IMR-90 (cell line): ENCODE results near the gene TRAPPC3L. TPM values are rescaled to one million over a fixed set of nuclear protein-coding genes. Genes with fewer than 3 reads are reported as not detected.

Experiments used
- ATAC-seq: fragments of 200-7000 bp; cut with Tn5 transposase; 2 replicates; pipeline ENCODE4 v1.9.1; 2020; ENCODE audit warnings: low read depth, mild to moderate bottlenecking, moderate library complexity
- BruUV-seq: library from RNA; stranded (reverse); fragments of 400-500 nt; replicated peaks from 2 replicates; lab custom pipeline; 2021; lab: Mats Ljungman, UMichigan
- CTCF ChIA-PET: fragments of 300-600 bp; formaldehyde crosslinking; extraction: SDS; loops from one replicate; lab custom pipeline; 2021; ENCODE audit warnings: antibody characterized with exemption; lab: Yijun Ruan, JAX
- POLR2A ChIA-PET: fragments of 300-600 bp; sonication (Branson Sonifier 250); formaldehyde crosslinking; loops from one replicate; lab custom pipeline; 2022; ENCODE audit warnings: antibody characterized with exemption; ENCODE audit not compliant: unreplicated experiment; lab: Charles Lee
- DNase-seq: peaks from one replicate; pipeline ENCODE4 v3.0.0; 2013
- H2AFZ ChIP-seq: replicated peaks from 2 replicates; pipeline ENCODE3; 2013; ENCODE audit warnings: low read length, mild to moderate bottlenecking; ENCODE audit not compliant: poor library complexity
- H2AK5ac ChIP-seq: 2 replicates; pipeline ENCODE4 v1.6.1; 2013; ENCODE audit warnings: low read depth, low read length, inconsistent platforms
- H2AK9ac ChIP-seq: replicated peaks from 2 replicates; pipeline ENCODE3; 2013; ENCODE audit warnings: mild to moderate bottlenecking, low read depth, low read length, moderate library complexity; ENCODE audit not compliant: poor library complexity
- H2BK120ac ChIP-seq: 2 replicates; pipeline ENCODE4 v1.6.1; 2013; ENCODE audit warnings: low read depth, low read length, inconsistent platforms
- H2BK15ac ChIP-seq: 3 replicates; pipeline ENCODE4 v1.6.1; 2013; ENCODE audit warnings: low read depth, low read length, inconsistent platforms
- H2BK20ac ChIP-seq: 2 replicates; pipeline ENCODE4 v1.6.1; 2013; ENCODE audit warnings: low read depth, mild to moderate bottlenecking, inconsistent platforms, low read length, moderate library complexity
- H2BK5ac ChIP-seq: 2 replicates; pipeline ENCODE4 v1.6.1; 2013; ENCODE audit warnings: mild to moderate bottlenecking, low read depth, low read length, inconsistent platforms; ENCODE audit not compliant: poor library complexity, severe bottlenecking
- H3K14ac ChIP-seq: replicated peaks from 2 replicates; pipeline ENCODE4 v1.6.1; 2013; ENCODE audit warnings: low read depth, low read length, inconsistent platforms
- H3K18ac ChIP-seq: 2 replicates; pipeline ENCODE4 v1.6.1; 2013; ENCODE audit warnings: low read depth, low read length, control low read depth
- H3K23ac ChIP-seq: 2 replicates; pipeline ENCODE4 v1.6.1; 2013; ENCODE audit warnings: low read depth, low read length, inconsistent platforms
- H3K27ac ChIP-seq: 2 replicates; pipeline ENCODE4 v1.5.1; 2013; ENCODE audit warnings: mild to moderate bottlenecking, control low read depth, low read length; ENCODE audit not compliant: insufficient read depth
- H3K27me3 ChIP-seq: 2 replicates; pipeline ENCODE4 v1.6.1; 2013; ENCODE audit warnings: low read length; ENCODE audit not compliant: control insufficient read depth, insufficient read depth
- H3K36me3 ChIP-seq: 2 replicates; pipeline ENCODE4 v1.6.1; 2013; ENCODE audit warnings: low read length, mixed read lengths; ENCODE audit not compliant: control insufficient read depth, insufficient read depth
- H3K4ac ChIP-seq: 2 replicates; pipeline ENCODE4 v1.6.1; 2013; ENCODE audit warnings: low read depth, low read length, inconsistent platforms
- H3K4me1 ChIP-seq: 2 replicates; pipeline ENCODE4 v1.6.1; 2013; ENCODE audit warnings: low read length, mixed read lengths; ENCODE audit not compliant: control insufficient read depth, insufficient read depth
- H3K4me2 ChIP-seq: 2 replicates; pipeline ENCODE4 v1.6.1; 2013; ENCODE audit warnings: low read depth, mild to moderate bottlenecking, control low read depth, low read length, moderate library complexity
- H3K4me3 ChIP-seq: 2 replicates; pipeline ENCODE4 v1.5.1; 2013; ENCODE audit warnings: low read depth, mild to moderate bottlenecking, control low read depth, low read length, moderate library complexity; ENCODE audit not compliant: insufficient read depth
- H3K56ac ChIP-seq: 2 replicates; pipeline ENCODE4 v1.6.1; 2013; ENCODE audit warnings: low read length, inconsistent platforms; ENCODE audit not compliant: insufficient read depth; ENCODE audit errors: extremely low read depth
- H3K79me1 ChIP-seq, 2 experiments: 2 replicates each; pipeline ENCODE4 v1.6.1; 2013; ENCODE audit warnings: low read length in 2 of 2, inconsistent platforms in 1 of 2, low read depth in 1 of 2
- H3K9ac ChIP-seq: 2 replicates; pipeline ENCODE4 v1.6.1; 2013; ENCODE audit warnings: low read depth, low read length, control low read depth
- H3K9me1 ChIP-seq: 2 replicates; pipeline ENCODE4 v1.6.1; 2013; ENCODE audit warnings: low read length, inconsistent platforms; ENCODE audit not compliant: insufficient read depth
- H3K9me3 ChIP-seq: 2 replicates; pipeline ENCODE4 v1.6.1; 2013; ENCODE audit warnings: low read length; ENCODE audit not compliant: control insufficient read depth, insufficient read depth
- H4K20me1 ChIP-seq: 2 replicates; pipeline ENCODE4 v1.6.1; 2013; ENCODE audit warnings: low read length, inconsistent platforms; ENCODE audit not compliant: insufficient read depth
- H4K5ac ChIP-seq: 2 replicates; pipeline ENCODE4 v1.6.1; 2013; ENCODE audit warnings: mild to moderate bottlenecking, low read depth, low read length, control low read depth
- H4K8ac ChIP-seq, 2 experiments: 2 replicates each; pipeline ENCODE4 v1.6.1; 2013; ENCODE audit warnings: low read depth in 2 of 2, low read length in 2 of 2, control low read depth in 1 of 2, inconsistent platforms in 1 of 2
- H4K91ac ChIP-seq: 2 replicates; pipeline ENCODE4 v1.6.1; 2013; ENCODE audit warnings: low read depth, low read length, inconsistent platforms; ENCODE audit not compliant: insufficient read depth
- CEBPB ChIP-seq: IDR thresholded peaks from 2 replicates; pipeline ENCODE4 v1.6.1; 2012; ENCODE audit warnings: low read depth, low read length, improper control_type of control experiment
- FOS ChIP-seq: fragments of 150-350 bp; IDR thresholded peaks from 2 replicates; pipeline ENCODE4 v1.6.1; 2016; ENCODE audit warnings: low read depth, low read length
- MXI1 ChIP-seq: IDR thresholded peaks from 2 replicates; pipeline ENCODE4 v1.6.1; 2012; ENCODE audit warnings: low read depth, mild to moderate bottlenecking, low read length, moderate library complexity, borderline replicate concordance
- WGBS, 2 experiments: methylation state at CpG; one replicate each; pipeline versions ENCODE4 v1.1.5 to v1.1.7; 2013; ENCODE audit warnings: missing lambda C conversion rate in 2 of 2; ENCODE audit not compliant: insufficient read length in 1 of 2; ENCODE audit errors: extremely low coverage in 2 of 2; 5-methylcytosine and 5-hydroxymethylcytosine counted together
- dilution Hi-C: fragments of 300-500 bp; cut with HindIII; formaldehyde crosslinking; loops from one replicate; pipeline ENCODE4 v1.14.3; 2018; ENCODE audit warnings: low sequenced_read_pairs; ENCODE audit not compliant: unreplicated experiment
- in situ Hi-C: fragments of 300-500 bp; cut with MboI; formaldehyde crosslinking; loops from 3 replicates; pipeline ENCODE4 v1.14.3; 2019; ENCODE audit warnings: low sequenced_read_pairs, inconsistent platforms, mixed read lengths
- intact Hi-C: fragments of 100-400 bp; cut with micrococcal nuclease; formaldehyde crosslinking; loops from 2 replicates; pipeline ENCODE4 v1.10.0; 2022
- polyA plus RNA-seq, 3 experiments: library from polyadenylated mRNA; depleted of rRNA; stranded (reverse); fragments of >200 nt; gene quantifications; 2 replicates each; pipeline ENCODE4 v1.2.3, GENCODE V29; 2012; ENCODE audit warnings: low replicate concordance in 1 of 3
- total RNA-seq: library from RNA; depleted of rRNA; stranded (reverse); fragments of >200 nt; gene quantifications from 2 replicates; pipeline ENCODE4 v1.2.3, GENCODE V29; 2012

TRAPPC3L gene
- total and polyA plus RNA-seq, 2 of the 4 experiments (the other 2 are of a cell fraction) = 0.03 TPM; not detected in 1

DNA sequence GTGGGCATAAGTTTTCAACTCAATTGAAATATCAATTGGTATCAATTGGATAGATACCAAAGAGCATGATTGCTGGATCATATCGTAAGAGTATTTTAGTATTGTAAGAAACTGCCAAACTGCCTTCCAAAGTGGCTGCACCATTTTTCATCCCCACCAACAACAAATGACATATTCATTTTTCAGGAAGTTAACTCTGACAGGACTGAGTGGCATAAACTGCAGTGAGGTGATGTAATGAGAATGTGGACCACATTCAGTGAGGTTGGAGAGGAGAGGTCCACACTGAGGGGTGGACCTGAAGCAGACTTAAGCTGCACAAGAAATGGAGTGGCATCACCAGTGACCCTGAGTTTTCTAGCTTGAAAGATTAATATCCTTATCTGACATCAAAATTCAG is 95.9 kb downstream of the TRAPPC3L start:
- in situ Hi-C loops = loop anchor here (25.0 kb wide), 1 partner anchor 162 kb away; the partner anchor contains the start of gene TSPYL1
- H3K36me3 ChIP-seq = no peaks in the 10 kb centered on the region; the same call in 1 of the 2 replicates
- no peak for DNase-seq

More for the DNA sequence above, 95.9 kb downstream of the TRAPPC3L start:
- CTCF ChIA-PET = no interaction called here
- H3K4me1 ChIP-seq = peaks cover 9% of the 10 kb centered on the region
- no peak overlapping the region for H3K56ac ChIP-seq
- no peak overlapping the region for H2AK9ac ChIP-seq
- H2AK5ac ChIP-seq = peak overlapping the region; percentile 81; the same call in 1 of the 2 replicates
- H4K91ac ChIP-seq = no peak overlapping the region
- no peak overlapping the region for H3K23ac ChIP-seq
- no CpG with 5 or more reads among the region's 1 CpG for WGBS, 2 experiments
- intact Hi-C loops = loop anchor here (5.0 kb wide), 1 partner anchor 113 kb away; no protein-coding TSS in a partner anchor
- H2BK20ac ChIP-seq = no peak overlapping the region
- BruUV-seq = no TSS peak
- H4K8ac ChIP-seq = no peak overlapping the region
- H2BK120ac ChIP-seq = peak overlapping the region; percentile 1; the same call in 1 of the 2 replicates
- H3K14ac ChIP-seq = no peak overlapping the region
- peaks cover 20% of the 10 kb centered on the region for H3K9me1 ChIP-seq
- dilution Hi-C loops = no loop called here
- ATAC-seq = no peak
- H2BK5ac ChIP-seq = no peak overlapping the region
- peak overlapping the region; percentile 17; the same call in 1 of the 2 replicates for H3K4ac ChIP-seq
- no peak for TF ChIP-seq MXI1
- TF ChIP-seq CEBPB = no peak
- no peak for TF ChIP-seq FOS
- peaks cover 5 to 11% of the 10 kb centered on the region in 2 experiments; a peak in 2 of 4 replicates for H3K79me1 ChIP-seq
- H3K27me3 ChIP-seq = no peaks in the 10 kb centered on the region
- no peak overlapping the region for H3K9ac ChIP-seq
- no peak overlapping the region for H4K5ac ChIP-seq
- no peak overlapping the region for H3K4me3 ChIP-seq
- H3K4me2 ChIP-seq = no peak overlapping the region
- no peak overlapping the region for H3K27ac ChIP-seq
- no peaks in the 10 kb centered on the region for H3K9me3 ChIP-seq
- no peak overlapping the region for H2BK15ac ChIP-seq
- H4K20me1 ChIP-seq = peaks cover 3% of the 10 kb centered on the region; the same call in 1 of the 2 replicates
- H3K18ac ChIP-seq = peak overlapping the region; percentile 57; the same call in 1 of the 2 replicates
- POLR2A ChIA-PET = no interaction called here
- no peak overlapping the region for H2AFZ ChIP-seq
